Measurements from ENCODE around the gene NEGR1. TPM values are rescaled to one million over a fixed set of nuclear protein-coding genes. Genes with fewer than 3 reads are reported as not detected.

Gene NEGR1
- total and polyA plus RNA-seq, 2 experiments from 2014 or later: 1.0 to 2.8 TPM

- TF ChIP-seq CTCF (IDR thresholded peaks at IDR 0.05; ENCODE audit: poor library complexity) (no peak), EZH2 (IDR thresholded peaks at IDR 0.05; ENCODE audit: borderline replicate concordance) (no peak), EZH2phosphoT487 (IDR thresholded peaks at IDR 0.05; ENCODE audit: low read depth, severe bottlenecking, unreplicated experiment) (no peak)
- H3K79me2 ChIP-seq: no peaks in the 10 kb centered on the region
Observed at GRCh38 chr1:71994646-71995045, 287.7 kb downstream of the NEGR1 start.

GRCh38 chr1:71987181-71987580, 295.2 kb downstream of the NEGR1 start:
- WGBS (ENCODE audit: low lambda C conversion rate, missing lambda C conversion rate): 73% methylated on average over 6 of the region's 6 CpGs
- Histone ChIP-seq H3K36me3 (replicated peaks; ENCODE audit: insufficient read depth, low read depth) (no peaks in the 10 kb centered on the region), H3K4me3 (no peak overlapping the region)

More at GRCh38 chr1:71994646-71995045, 287.7 kb downstream of the NEGR1 start:
- H3K9me2 ChIP-seq (replicated peaks; ENCODE audit: insufficient read depth): no peaks in the 10 kb centered on the region
- no peaks in the 10 kb centered on the region for H4K20me1 ChIP-seq (ENCODE audit: insufficient read depth, poor library complexity, severe bottlenecking)
- no peak overlapping the region for H2AFZ ChIP-seq
- no peaks in the 10 kb centered on the region for H3K36me3 ChIP-seq (replicated peaks; ENCODE audit: insufficient read depth, low read depth)
- DNase-seq (ENCODE audit: low spot score): no peak
- H3K9me3 ChIP-seq (ENCODE audit: low read depth): no peaks in the 10 kb centered on the region
- 88% methylated on average over 3 of the region's 3 CpGs for WGBS (ENCODE audit: low lambda C conversion rate, missing lambda C conversion rate)
- H3K4me3 ChIP-seq: no peak overlapping the region
- H3K4me2 ChIP-seq: no peak overlapping the region
- H3K27me3 ChIP-seq: no peaks in the 10 kb centered on the region
- no peak overlapping the region for H3K27ac ChIP-seq
- no peaks in the 10 kb centered on the region for H3K4me1 ChIP-seq (ENCODE audit: insufficient read depth)

GRCh38 chr1:71986160-71986559, 296.2 kb downstream of the NEGR1 start:
- no peak overlapping the region for H3K4me2 ChIP-seq
- no peak overlapping the region for H2AFZ ChIP-seq
- no peaks in the 10 kb centered on the region for H3K36me3 ChIP-seq (replicated peaks; ENCODE audit: insufficient read depth, low read depth)
- no peaks in the 10 kb centered on the region for H3K9me3 ChIP-seq (ENCODE audit: low read depth)
- TF ChIP-seq EZH2phosphoT487 (IDR thresholded peaks at IDR 0.05; ENCODE audit: low read depth, severe bottlenecking, unreplicated experiment) (no peak), CTCF (IDR thresholded peaks at IDR 0.05; ENCODE audit: poor library complexity) (no peak), EZH2 (IDR thresholded peaks at IDR 0.05; ENCODE audit: borderline replicate concordance) (no peak)
- H3K9me2 ChIP-seq (replicated peaks; ENCODE audit: insufficient read depth): no peaks in the 10 kb centered on the region
- 49% methylated on average over 3 of the region's 3 CpGs for WGBS (ENCODE audit: low lambda C conversion rate, missing lambda C conversion rate)
- no peak overlapping the region for H3K27ac ChIP-seq
- H3K4me3 ChIP-seq: no peak overlapping the region
- DNase-seq (ENCODE audit: low spot score): no peak
- peaks cover 4% of the 10 kb centered on the region for H3K4me1 ChIP-seq (ENCODE audit: insufficient read depth)
- no peaks in the 10 kb centered on the region for H3K79me2 ChIP-seq
- no peaks in the 10 kb centered on the region for H4K20me1 ChIP-seq (ENCODE audit: insufficient read depth, poor library complexity, severe bottlenecking)
- H3K27me3 ChIP-seq: no peaks in the 10 kb centered on the region

More at GRCh38 chr1:71987181-71987580, 295.2 kb downstream of the NEGR1 start:
- peaks cover 3% of the 10 kb centered on the region for H3K4me1 ChIP-seq (ENCODE audit: insufficient read depth)
- no peaks in the 10 kb centered on the region for H3K9me2 ChIP-seq (replicated peaks; ENCODE audit: insufficient read depth)
- no peaks in the 10 kb centered on the region for H3K9me3 ChIP-seq (ENCODE audit: low read depth)
- H3K4me2 ChIP-seq: no peak overlapping the region
- H3K79me2 ChIP-seq: no peaks in the 10 kb centered on the region
- TF ChIP-seq EZH2 (IDR thresholded peaks at IDR 0.05; ENCODE audit: borderline replicate concordance): no peak
- no peak for TF ChIP-seq EZH2phosphoT487 (IDR thresholded peaks at IDR 0.05; ENCODE audit: low read depth, severe bottlenecking, unreplicated experiment)
- no peak for TF ChIP-seq CTCF (IDR thresholded peaks at IDR 0.05; ENCODE audit: poor library complexity)
- no peak overlapping the region for H3K27ac ChIP-seq
- H4K20me1 ChIP-seq (ENCODE audit: insufficient read depth, poor library complexity, severe bottlenecking): no peaks in the 10 kb centered on the region
- no peak for DNase-seq (ENCODE audit: low spot score)
- no peaks in the 10 kb centered on the region for H3K27me3 ChIP-seq
- no peak overlapping the region for H2AFZ ChIP-seq

- no peaks in the 10 kb centered on the region for H3K9me2 ChIP-seq (replicated peaks; ENCODE audit: insufficient read depth)
- H4K20me1 ChIP-seq (ENCODE audit: insufficient read depth, poor library complexity, severe bottlenecking): no peaks in the 10 kb centered on the region
- peaks cover 4% of the 10 kb centered on the region for H3K4me1 ChIP-seq (ENCODE audit: insufficient read depth)
- TF ChIP-seq EZH2phosphoT487 (IDR thresholded peaks at IDR 0.05; ENCODE audit: low read depth, severe bottlenecking, unreplicated experiment): no peak
- TF ChIP-seq EZH2 (IDR thresholded peaks at IDR 0.05; ENCODE audit: borderline replicate concordance): no peak
- TF ChIP-seq CTCF (IDR thresholded peaks at IDR 0.05; ENCODE audit: poor library complexity): no peak
- H3K9me3 ChIP-seq (ENCODE audit: low read depth): no peaks in the 10 kb centered on the region
- DNase-seq (ENCODE audit: low spot score): no peak
- no peak overlapping the region for H3K27ac ChIP-seq
- no peaks in the 10 kb centered on the region for H3K36me3 ChIP-seq (replicated peaks; ENCODE audit: insufficient read depth, low read depth)
- WGBS (ENCODE audit: low lambda C conversion rate, missing lambda C conversion rate): 100% methylated on average over 1 of the region's 1 CpG
- H3K4me2 ChIP-seq: no peak overlapping the region
- no peaks in the 10 kb centered on the region for H3K79me2 ChIP-seq
- H3K27me3 ChIP-seq: no peaks in the 10 kb centered on the region
- H3K4me3 ChIP-seq: no peak overlapping the region
- no peak overlapping the region for H2AFZ ChIP-seq
Observed at GRCh38 chr1:71980556-71980955, 301.8 kb downstream of the NEGR1 start.

Measured in hepatocyte (in vitro differentiated cells).